Measurements from ENCODE around the gene DNAH5. TPM values are rescaled to one million over a fixed set of nuclear protein-coding genes. Genes with fewer than 3 reads are reported as not detected.

Gene DNAH5
- total RNA-seq, 1 donor from 2014 or later = not detected

- H3K4me3 Mint-ChIP-seq = no peak overlapping the region
- ATAC-seq (ENCODE audit: low read depth) (no peak), DNase-seq (no peak)
- intact Hi-C loops (cut with micrococcal nuclease) = no loop called here
- TF ChIP-seq, protein P1, sequence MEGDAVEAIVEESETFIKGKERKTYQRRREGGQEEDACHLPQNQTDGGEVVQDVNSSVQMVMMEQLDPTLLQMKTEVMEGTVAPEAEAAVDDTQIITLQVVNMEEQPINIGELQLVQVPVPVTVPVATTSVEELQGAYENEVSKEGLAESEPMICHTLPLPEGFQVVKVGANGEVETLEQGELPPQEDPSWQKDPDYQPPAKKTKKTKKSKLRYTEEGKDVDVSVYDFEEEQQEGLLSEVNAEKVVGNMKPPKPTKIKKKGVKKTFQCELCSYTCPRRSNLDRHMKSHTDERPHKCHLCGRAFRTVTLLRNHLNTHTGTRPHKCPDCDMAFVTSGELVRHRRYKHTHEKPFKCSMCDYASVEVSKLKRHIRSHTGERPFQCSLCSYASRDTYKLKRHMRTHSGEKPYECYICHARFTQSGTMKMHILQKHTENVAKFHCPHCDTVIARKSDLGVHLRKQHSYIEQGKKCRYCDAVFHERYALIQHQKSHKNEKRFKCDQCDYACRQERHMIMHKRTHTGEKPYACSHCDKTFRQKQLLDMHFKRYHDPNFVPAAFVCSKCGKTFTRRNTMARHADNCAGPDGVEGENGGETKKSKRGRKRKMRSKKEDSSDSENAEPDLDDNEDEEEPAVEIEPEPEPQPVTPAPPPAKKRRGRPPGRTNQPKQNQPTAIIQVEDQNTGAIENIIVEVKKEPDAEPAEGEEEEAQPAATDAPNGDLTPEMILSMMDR (IDR thresholded peaks at IDR 0.05) = no peak
- no peaks in the 10 kb centered on the region for H3K9me3 Mint-ChIP-seq
- no peak overlapping the region for H3K27ac Mint-ChIP-seq
- CTCF ChIA-PET = no interaction called here
- no peaks in the 10 kb centered on the region for H3K27me3 Mint-ChIP-seq
- no peaks in the 10 kb centered on the region for H3K36me3 Mint-ChIP-seq (ENCODE audit: low read depth)
- no peaks in the 10 kb centered on the region for H3K4me1 Mint-ChIP-seq
- POLR2A ChIA-PET = no interaction called here
These were observed 173.4 kb downstream of the DNAH5 start for GRCh38 chr5:13771011-13771571.

- no peaks in the 10 kb centered on the region for H3K36me3 Mint-ChIP-seq (ENCODE audit: low read depth)
- no peak overlapping the region for H3K4me3 Mint-ChIP-seq
- DNase-seq (no peak), ATAC-seq (ENCODE audit: low read depth) (no peak)
- TF ChIP-seq, protein P1 (IDR thresholded peaks at IDR 0.05) = no peak
- H3K4me1 Mint-ChIP-seq = no peaks in the 10 kb centered on the region
- H3K9me3 Mint-ChIP-seq = no peaks in the 10 kb centered on the region
- H3K27me3 Mint-ChIP-seq = no peaks in the 10 kb centered on the region
- H3K27ac Mint-ChIP-seq = no peak overlapping the region
- ChIA-PET CTCF (no interaction called here), POLR2A (no interaction called here)
- intact Hi-C loops (cut with micrococcal nuclease) = no loop called here
These were observed 178.3 kb downstream of the DNAH5 start for GRCh38 chr5:13766236-13766635.

- ATAC-seq (ENCODE audit: low read depth) (no peak), DNase-seq (no peak)
- Mint-ChIP-seq H3K4me3 (no peak overlapping the region), H3K9me3 (no peaks in the 10 kb centered on the region), H3K36me3 (ENCODE audit: low read depth) (no peaks in the 10 kb centered on the region), H3K27ac (no peak overlapping the region), H3K4me1 (no peaks in the 10 kb centered on the region), H3K27me3 (no peaks in the 10 kb centered on the region)
- ChIA-PET CTCF (no interaction called here), POLR2A (no interaction called here)
- intact Hi-C loops (cut with micrococcal nuclease) = no loop called here
- TF ChIP-seq, protein P1 (IDR thresholded peaks at IDR 0.05) = no peak
These were observed 180.8 kb downstream of the DNAH5 start for GRCh38 chr5:13763719-13764118.

GRCh38 chr5:13749766-13750165 is 194.7 kb downstream of the DNAH5 start:
- no peaks in the 10 kb centered on the region for H3K36me3 Mint-ChIP-seq (ENCODE audit: low read depth)
- no peak for DNase-seq
- no peak overlapping the region for H3K27ac Mint-ChIP-seq
- H3K9me3 Mint-ChIP-seq = peaks cover 3% of the 10 kb centered on the region
- TF ChIP-seq, protein P1 (IDR thresholded peaks at IDR 0.05) = no peak
- H3K4me3 Mint-ChIP-seq = no peak overlapping the region
- intact Hi-C loops (cut with micrococcal nuclease) = no loop called here
- ChIA-PET CTCF (no interaction called here), POLR2A (no interaction called here)
- no peaks in the 10 kb centered on the region for H3K27me3 Mint-ChIP-seq
- H3K4me1 Mint-ChIP-seq = no peaks in the 10 kb centered on the region
- no peak for ATAC-seq (ENCODE audit: low read depth)

DNA sequence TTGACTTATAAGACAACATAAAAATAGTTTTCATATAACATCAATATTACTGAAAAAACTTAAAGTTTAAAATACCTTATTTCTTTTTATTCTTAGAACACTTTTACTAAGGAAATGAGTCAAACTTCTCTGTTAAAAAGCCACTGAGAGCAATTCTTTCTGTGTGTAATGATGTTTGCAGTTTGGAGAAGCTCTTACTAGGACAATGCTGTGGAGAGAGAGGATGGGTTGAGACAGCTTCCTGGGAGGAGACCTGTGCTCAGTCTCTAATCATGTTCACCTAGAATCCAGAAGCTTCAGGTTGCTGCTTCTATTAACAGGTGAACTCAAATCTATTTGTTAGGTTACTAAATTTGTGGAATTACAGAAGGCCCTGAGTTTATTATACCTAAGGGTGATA is 198.5 kb downstream of the DNAH5 start:
- CTCF ChIA-PET = no interaction called here
- ATAC-seq (ENCODE audit: low read depth) (no peak), DNase-seq (no peak)
- Mint-ChIP-seq H3K4me1 (no peaks in the 10 kb centered on the region), H3K36me3 (ENCODE audit: low read depth) (no peaks in the 10 kb centered on the region), H3K27ac (no peak overlapping the region), H3K27me3 (no peaks in the 10 kb centered on the region), H3K4me3 (no peak overlapping the region), H3K9me3 (peaks cover 3% of the 10 kb centered on the region)
- intact Hi-C loops (cut with micrococcal nuclease) = no loop called here
- POLR2A ChIA-PET = no interaction called here
- TF ChIP-seq, protein P1 (IDR thresholded peaks at IDR 0.05) = no peak

Measured in activated B cell treated with CpG ODN at 0.5 μM for 24 hours (primary cell).